GM19099 (cell line): Measurements from ENCODE around the gene ZBTB18.

Experiments
- POLR2A ChIP-seq: IDR thresholded peaks from 3 replicates; pipeline ENCODE4 v1.6.1; 2011; ENCODE audit warnings: low read depth; ENCODE audit not compliant: insufficient read length; ENCODE audit errors: extremely low read depth

Gene ZBTB18

DNA sequence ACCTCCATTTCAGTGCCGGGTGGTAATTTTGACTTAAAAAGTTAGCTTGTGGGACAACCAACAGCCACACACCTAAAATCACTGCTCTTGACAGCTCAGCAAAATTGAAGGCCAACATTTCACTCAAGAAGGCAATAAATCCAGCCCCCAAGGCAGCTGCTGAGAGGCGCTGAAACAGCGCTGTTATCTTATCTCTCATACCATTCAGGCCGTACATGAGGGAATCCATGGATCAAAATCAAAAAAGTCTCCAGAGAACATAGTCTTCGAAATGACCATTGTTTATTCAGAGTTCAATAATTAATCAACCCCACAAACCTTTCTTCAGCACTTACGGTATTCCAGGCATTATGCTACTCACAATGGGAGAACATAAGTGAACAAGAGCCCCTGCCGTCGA, 38.5 kb downstream of the ZBTB18 start:
- no peak for TF ChIP-seq POLR2A

DNA sequence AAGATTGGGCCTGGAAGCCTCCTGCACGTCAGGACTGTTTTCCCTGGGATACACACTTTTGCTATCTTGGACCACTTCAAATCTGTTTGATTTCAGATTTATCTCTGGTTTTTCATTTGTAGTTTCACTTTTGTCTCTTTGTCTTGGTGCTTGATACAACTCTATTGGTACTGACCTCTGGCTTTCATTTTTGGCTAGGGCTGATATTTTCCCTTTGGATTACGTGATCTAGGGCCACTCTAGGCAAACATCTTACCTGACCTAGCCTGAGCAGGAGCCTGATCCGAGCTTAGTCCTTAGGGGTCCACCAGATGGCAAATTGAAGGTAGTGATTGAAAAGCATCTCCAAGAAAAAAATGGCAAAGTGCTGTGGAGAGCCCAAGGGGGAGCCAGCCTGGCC, 39.6 kb downstream of the ZBTB18 start:
- TF ChIP-seq POLR2A = no peak

DNA sequence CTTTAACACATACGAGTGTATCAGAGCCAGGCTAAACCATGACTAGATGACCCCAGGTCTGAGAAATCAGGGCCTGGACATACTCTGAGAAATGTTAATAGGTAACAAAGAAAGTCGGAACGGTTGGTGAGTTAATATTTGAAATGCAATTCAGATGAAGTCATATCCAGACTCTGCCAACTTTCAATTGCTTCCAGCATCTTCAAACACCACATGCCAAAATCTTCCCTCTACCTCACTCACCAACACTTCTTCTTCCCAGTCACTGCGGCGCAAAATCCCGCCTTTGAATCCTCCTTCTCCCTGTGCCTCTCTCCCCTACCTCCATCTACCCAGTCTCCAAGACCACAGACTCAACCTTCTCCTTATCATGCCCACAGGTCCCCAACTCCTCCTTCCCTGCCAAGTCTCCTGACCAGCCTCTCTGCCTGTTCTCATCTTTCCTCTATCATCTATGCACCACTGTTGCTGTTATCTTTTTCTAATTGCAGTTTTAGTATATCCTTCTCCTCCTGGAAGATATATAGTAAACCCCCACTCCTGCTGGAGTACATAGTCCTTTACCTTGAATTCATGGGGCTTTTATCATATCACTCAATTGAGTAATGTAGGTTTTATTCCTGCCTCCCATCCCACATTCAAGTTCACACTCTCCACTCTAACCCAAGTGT, 41.3 kb downstream of the ZBTB18 start:
- TF ChIP-seq POLR2A = no peak

DNA sequence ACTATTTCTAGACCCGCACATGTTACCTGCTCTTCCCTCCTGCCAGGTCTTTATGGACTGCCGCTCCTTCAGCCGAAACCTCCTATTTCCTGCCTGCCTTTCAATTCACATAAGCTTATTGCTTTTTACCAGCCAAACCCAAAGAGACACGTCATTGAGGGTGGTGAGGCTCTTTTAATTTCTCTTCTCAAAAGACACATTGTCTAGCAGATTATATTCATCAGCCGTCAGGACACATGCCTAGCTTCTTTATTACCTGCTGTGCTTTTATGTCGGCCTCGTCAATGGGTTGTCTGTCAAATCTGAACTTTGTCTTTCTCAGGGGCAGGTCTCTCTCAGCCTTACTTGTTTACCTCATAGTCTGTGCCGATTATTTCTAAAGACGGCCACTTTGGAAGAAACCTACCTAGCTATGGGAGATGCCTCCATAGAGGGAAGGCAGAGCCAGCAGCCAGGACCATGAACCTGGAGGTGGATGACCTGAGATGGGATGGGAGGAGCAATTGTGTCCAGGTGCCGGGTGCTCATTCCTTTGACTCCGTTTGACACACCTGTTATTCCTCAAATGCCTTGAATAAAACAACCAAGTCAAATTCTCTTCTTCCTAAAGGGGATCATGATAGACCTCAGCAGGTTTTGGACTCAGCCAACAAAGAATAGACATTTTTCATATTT, 42.0 kb downstream of the ZBTB18 start:
- no peak for TF ChIP-seq POLR2A

DNA sequence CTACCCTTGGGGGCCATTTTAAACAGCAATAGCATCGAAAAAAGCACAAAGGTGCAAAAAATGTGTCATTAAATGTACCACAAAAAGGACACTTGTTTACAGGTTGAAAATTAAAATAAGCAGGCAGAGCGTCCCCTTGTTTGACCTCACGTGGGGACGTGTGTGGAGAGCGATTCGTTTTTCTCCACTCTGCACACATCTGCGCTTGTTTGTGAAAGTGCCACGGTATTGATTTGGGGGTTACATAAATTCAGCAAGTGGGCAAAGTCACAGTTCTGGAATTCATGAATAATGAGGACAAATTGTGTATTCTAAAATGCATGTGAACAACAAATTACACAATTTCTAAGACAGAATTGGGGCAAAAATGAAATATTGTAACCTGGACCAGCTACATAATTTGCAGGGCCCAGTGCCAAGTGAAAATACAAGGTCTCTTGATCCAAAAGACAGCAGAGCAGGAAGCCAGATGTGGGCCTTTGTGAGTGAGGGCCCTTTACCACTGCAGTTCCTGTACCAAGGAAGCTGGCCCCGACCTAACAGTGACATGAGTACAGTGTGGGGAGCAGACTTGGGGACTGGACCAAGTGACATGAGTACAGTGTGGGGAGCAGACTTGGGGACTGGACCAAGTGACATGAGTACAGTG, 43.9 kb downstream of the ZBTB18 start:
- no peak for TF ChIP-seq POLR2A

DNA sequence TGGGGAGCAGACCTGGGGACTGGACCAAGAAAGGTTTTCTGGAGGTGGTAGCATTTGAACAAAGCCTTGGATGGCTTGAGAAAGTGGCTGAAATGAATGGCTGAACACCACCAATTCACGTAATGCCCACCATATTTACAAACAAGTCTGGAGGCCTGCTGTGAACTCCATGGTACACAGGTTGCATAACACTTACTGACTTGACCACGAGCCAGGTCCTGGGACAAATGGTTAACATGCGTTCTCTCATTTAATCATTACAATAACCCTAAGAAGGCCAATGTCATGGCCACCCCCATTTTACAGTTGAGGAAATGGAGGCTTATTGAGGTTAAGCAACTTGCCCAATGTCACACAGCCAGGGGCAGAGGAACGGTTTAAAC, 44.4 kb downstream of the ZBTB18 start:
- TF ChIP-seq POLR2A = no peak

DNA sequence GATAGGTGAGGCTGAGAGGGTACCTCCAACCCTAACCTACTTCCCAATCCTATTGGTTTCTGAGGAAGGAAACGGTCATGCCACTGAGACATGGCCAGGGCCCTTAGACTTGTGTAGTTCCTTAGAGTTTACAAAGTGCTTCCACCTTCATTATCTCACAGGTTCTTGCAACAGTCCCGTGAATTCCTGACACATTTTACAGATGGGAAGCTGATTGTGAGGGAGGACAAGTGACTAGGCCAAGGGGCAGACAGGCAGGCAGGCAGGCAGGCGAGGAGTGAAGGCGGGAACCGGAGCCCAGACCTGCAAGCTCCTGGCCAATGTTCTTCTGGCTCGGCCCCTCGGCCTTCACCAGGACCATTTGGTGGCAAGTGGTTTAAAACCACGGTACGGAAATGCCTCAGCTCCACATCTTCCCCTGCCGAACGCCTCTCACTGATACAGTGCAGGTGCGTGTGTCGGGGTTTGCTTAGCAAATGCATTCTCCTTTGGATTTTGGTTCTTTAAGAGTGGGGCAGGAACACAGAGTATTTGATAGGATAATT, 45.1 kb downstream of the ZBTB18 start:
- TF ChIP-seq POLR2A = no peak

DNA sequence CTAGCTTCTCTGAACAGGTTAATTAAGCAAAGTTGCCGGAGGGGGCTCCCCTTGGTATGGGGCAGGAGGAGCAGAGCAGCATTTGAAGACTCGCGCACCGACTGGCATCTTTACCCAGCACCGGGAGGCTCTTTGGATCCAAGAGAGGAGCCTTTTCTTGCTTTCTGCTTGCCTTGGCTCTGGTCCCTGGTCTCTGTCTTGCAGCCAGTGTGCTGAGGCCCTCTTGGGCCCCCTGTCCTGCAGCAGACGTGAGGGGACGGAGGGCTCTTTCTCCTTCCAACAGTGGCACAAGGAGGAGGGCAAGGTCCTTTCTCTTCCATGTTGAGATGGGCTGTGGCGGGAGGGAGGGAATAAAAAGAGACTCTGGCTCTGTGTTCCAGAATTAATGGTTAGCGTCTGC, 45.6 kb downstream of the ZBTB18 start:
- no peak for TF ChIP-seq POLR2A

DNA sequence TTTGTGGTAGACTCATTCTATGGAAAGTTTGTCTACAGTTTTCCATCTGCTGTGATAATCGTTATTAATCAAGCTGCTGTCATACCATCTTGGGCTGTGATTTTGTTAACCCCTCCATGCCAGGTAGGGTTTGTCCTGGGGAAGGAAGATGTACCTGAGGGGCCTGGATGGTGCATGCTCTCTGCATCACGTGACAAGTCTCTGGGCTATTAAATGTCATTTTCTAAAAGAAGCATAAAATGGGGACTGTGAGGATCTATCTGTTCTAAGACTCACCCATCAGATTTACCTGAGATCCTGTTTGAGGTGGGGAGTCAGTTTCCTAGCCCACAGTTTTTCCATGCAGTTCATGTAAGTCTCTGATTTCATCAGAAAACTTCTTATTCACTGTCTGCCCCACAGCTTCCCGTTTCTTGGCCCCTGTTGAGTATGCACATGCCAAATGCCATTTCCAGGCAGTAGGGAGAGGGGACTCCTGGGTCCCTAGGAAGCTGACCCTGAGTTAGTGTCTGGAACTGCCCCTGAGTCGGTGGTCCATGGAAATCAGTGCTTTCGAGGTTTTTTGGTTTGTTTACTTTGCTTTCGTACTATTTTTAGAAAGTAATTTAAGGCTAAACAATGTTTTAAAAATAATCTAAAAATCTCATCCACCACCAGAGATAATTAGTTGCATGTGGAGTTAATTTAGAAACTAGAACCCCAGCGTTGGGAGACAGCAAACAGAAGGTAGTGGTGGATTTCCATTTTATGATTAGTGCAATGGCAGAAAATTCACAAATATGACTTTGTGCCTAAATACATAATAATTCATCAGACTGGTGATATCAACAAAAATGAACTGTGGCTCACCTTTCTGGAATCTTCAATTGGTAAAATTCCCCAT, 46.7 kb downstream of the ZBTB18 start:
- TF ChIP-seq POLR2A = no peak

DNA sequence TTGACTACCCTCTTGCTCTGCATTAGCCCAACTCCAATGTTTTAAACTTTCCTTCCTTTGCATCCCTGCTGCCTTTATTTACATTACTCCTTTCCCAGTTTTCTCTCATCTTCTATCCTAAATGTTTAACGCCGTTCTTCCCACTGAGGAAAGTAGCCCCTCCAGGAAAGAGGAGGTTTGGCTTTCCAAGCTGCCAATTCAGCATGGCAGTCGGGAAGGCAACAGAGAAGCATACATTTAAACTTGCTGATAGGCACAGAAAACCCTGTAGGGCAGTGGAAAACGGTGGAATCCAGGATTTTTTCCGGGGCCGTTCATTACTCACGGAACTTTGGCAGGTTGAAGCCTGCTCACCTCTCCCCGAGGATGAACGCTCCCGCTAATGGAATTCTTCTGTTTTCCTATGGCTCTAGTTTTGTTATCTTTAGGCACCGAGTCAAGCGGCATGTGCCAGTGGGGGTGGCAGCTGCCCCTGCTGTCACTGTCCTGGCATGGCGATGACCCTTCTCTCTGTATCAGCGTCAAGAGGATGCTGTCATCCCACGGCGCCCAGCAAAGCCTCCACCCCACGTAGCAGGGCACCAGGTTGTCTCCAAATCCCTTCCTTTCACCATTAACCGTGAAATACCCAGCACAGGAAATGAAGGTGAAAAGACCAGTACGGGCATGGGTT, 48.3 kb downstream of the ZBTB18 start:
- no peak for TF ChIP-seq POLR2A

DNA sequence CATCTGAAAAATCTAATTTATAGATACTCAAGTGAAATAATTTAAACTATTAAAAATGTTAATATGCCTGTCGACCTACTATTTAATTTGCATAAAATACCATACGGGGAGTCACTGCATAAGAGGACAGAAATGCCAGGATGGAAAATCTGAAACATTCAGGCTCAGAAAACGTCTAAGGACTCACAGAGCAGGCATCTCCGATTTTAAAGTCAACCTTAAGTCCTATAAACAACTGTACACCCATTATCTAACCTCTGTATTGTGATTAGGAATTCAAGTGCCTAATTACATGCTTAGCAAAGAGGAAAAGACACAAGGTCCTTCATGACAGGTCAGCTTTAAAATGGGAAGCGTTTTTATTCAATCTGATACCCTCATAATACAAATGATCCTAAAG, 49.2 kb downstream of the ZBTB18 start:
- no peak for TF ChIP-seq POLR2A

DNA sequence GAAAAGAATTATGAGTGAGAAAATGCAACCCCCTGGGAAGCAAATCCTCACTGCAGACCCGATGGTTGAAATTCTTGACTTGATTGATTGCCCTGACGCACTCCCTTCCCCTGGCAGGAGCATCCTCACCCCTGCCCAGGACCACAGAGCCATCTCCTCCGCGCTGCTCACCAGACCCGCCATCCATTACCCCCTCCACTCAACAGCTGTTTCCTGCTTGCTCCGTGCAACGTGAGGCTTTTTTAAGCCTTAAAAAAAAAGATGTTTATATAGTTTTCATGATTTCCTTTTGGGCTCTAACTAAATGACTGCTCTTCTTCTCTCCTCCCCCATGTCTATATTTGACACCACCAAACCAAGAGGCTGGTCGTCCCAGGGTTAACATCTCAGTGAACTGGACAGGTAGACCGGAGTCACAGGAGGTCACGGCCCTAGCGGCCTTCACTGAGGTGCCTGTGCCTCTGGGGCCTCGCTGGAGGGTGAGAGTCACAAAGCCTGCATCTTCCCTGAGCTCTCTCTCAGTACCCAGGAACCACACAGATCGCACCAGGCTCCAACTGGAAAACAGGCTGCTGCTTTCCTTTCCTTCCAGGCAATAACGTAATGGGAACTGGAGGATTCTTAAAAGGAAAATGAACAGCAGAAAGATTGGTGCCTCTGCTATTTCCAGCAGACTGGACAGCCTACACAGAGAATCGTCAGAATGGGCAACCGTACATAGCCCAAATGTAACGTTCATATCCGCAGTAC, 49.8 kb downstream of the ZBTB18 start:
- no peak for TF ChIP-seq POLR2A

DNA sequence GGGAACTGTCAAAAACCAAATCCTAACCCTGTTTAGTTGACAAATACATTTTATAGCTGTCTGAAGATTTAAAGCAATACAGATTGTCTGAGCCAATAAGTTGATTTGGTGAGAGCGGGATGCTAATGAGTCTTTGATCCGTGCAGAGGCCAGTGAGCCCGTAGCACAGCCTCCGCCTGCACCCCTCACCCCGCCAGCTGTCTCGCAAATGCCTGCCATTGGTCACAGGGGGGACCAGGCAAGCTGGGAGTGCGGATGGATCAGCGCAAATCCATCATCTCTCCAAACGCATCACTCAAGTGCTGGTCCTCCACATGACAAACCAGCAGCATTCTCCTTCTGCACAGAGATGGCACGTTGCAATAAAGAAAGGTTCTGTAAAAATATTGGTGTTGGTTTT, 51.0 kb downstream of the ZBTB18 start:
- TF ChIP-seq POLR2A = no peak

DNA sequence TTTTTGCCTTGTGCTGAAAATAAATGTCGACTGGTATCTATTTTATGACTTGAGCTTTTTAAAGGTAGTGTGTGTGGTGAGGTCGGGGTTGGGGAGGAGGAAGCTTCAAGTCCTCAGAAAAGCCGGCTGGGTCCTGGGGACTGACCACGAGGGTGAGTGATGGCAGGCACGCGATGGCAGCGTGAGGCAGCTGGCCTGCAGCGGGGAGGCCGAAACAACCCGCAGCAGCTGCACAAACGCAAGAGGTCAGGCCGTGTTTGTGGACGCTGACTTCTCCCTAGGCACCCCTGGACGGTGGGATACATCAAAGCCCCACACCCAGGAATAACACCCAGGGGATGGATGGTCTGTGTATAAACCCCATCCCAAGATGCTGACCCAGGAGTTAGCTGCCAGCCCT, 51.4 kb downstream of the ZBTB18 start:
- TF ChIP-seq POLR2A = no peak

DNA sequence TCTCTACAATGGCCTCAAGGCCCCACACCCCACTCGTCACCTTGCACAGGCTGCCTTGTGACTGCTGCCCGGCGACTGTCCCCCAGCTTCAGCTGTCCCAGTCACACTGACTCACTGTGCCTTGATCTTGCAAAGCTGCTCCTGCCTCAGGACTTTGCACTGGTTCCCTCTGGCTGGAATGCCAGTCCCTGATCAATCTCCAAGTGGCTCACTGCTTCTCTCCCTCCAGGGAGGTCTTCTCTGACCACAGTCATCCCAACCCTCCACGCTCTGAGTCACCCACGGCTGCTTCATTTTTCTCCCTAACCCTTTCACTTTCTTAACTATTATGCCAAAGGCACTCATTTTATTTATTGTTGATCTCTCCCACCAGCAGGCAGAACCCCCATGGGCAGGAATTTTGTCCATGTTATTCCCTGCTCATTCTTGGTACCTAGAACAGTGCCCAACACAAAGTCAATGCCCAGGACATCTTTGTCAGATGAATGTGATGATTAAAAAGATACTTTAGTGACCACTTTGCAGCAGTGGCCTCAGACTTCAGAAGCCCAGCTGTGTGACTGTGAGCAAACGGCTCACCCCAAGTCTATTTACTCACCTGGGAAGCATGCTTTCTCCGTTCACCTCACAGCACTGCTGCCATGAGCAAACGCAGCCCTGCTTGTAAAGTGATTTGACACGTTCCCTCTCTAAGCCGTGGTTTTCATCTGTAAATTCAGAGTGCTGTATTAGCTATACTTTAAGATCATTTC, 53.4 kb downstream of the ZBTB18 start:
- TF ChIP-seq POLR2A = no peak
